Esophagus mucosa (tissue), 1 donor: ENCODE measurements around the gene RSAD1. TPM values are rescaled to one million over a fixed set of nuclear protein-coding genes. Genes with fewer than 3 reads are reported as not detected.
"Not testable (repeated sequence)": the region's sequence is repeated elsewhere in the genome, so short reads cannot be mapped to it uniquely, and the experiment has no call there.

Source experiments
- ATAC-seq: fragments of 200-7000 bp; cut with Tn5 transposase; one replicate; pipeline ENCODE4 v1.9.1; 2020
- total RNA-seq: library from RNA; stranded (reverse); gene quantifications from one replicate; pipeline ENCODE4 v1.2.4, GENCODE V29; 2023
- donor health status: DM: yes; HTN: yes; CAD: no.

Gene RSAD1
- total RNA-seq, 1 donor from 2014 or later, result 10.8 TPM

- ATAC-seq, result peak; percentile 44
These were observed 19.7 kb upstream of the RSAD1 start for GRCh38 chr17:50458701-50459676.

GRCh38 chr17:50459756-50460155 lies 18.9 kb upstream of the RSAD1 start:
- no peak for ATAC-seq

- no peak for ATAC-seq
These were observed 17.7 kb upstream of the RSAD1 start for GRCh38 chr17:50460831-50461526.

- no peak for ATAC-seq
These were observed 17.0 kb upstream of the RSAD1 start for GRCh38 chr17:50461550-50462132.

- no peak for ATAC-seq
These were observed 16.2 kb upstream of the RSAD1 start for GRCh38 chr17:50462446-50462845.

GRCh38 chr17:50464121-50464520 lies 14.5 kb upstream of the RSAD1 start:
- no peak for ATAC-seq

- no peak for ATAC-seq
These were observed 13.9 kb upstream of the RSAD1 start for GRCh38 chr17:50464736-50465135.

- ATAC-seq, result no peak
These were observed 13.5 kb upstream of the RSAD1 start for GRCh38 chr17:50465171-50465570.

- no peak for ATAC-seq
These were observed 13.0 kb upstream of the RSAD1 start for GRCh38 chr17:50465635-50466034.

GRCh38 chr17:50466371-50467113 lies 12.1 kb upstream of the RSAD1 start:
- ATAC-seq, result peak; percentile 14

GRCh38 chr17:50467114-50467854 lies 11.4 kb upstream of the RSAD1 start:
- ATAC-seq, result no peak

- no peak for ATAC-seq
These were observed 10.8 kb upstream of the RSAD1 start for GRCh38 chr17:50467855-50468303.

GRCh38 chr17:50468304-50469207 lies 10.1 kb upstream of the RSAD1 start, which contains the start of gene CHAD:
CHAD (minus strand) TSS chr17:50468880; CDS start chr17:50468813, 67 bp downstream.
- ATAC-seq, result peak; percentile 9

- no peak for ATAC-seq
These were observed 9.5 kb upstream of the RSAD1 start for GRCh38 chr17:50469208-50469605.

GRCh38 chr17:50469671-50470305 lies 8.9 kb upstream of the RSAD1 start:
- no peak for ATAC-seq

GRCh38 chr17:50470426-50470825 lies 8.2 kb upstream of the RSAD1 start:
- ATAC-seq, result no peak

- no peak for ATAC-seq
These were observed 7.4 kb upstream of the RSAD1 start for GRCh38 chr17:50471009-50471905.

- no peak for ATAC-seq
These were observed 6.4 kb upstream of the RSAD1 start for GRCh38 chr17:50472286-50472685.

- not testable (repeated sequence) for ATAC-seq
These were observed 5.9 kb upstream of the RSAD1 start for GRCh38 chr17:50472761-50473161.
